Thyroid gland (tissue), 4 donors: Measurements from ENCODE around the gene GLIS1. TPM values are rescaled to one million over a fixed set of nuclear protein-coding genes. Genes with fewer than 3 reads are reported as not detected.

Experiments
- DNase-seq, 2 donors: peaks; one replicate each; pipeline ENCODE4 v3.0.0-alpha.2; 2019
- H3K27ac ChIP-seq, 3 donors: fragments of 200-600 bp; sonication (generic); 1 replicate in 2 of 3; 2 replicates in 1 of 3; pipeline ENCODE4 v1.5.1; 2016 to 2019; ENCODE audit warnings: mild to moderate bottlenecking in 1 of 3, moderate library complexity in 1 of 3
- H3K27me3 ChIP-seq: fragments of 200-600 bp; sonication (generic); one replicate; pipeline ENCODE4 v1.5.1; 2019
- H3K36me3 ChIP-seq, 2 donors: fragments of 200-600 bp; sonication (generic); one replicate each; pipeline ENCODE4 v1.5.1; 2016 to 2019
- H3K4me1 ChIP-seq, 2 donors: fragments of 200-600 bp; sonication (generic); one replicate each; pipeline ENCODE4 v1.5.1; 2017 to 2019
- H3K4me3 ChIP-seq, 3 donors: fragments of 200-600 bp; sonication (generic); replicated peaks in 1 of 3; 1 replicate in 2 of 3; 2 replicates in 1 of 3; pipeline ENCODE4 v1.5.1; 2016; ENCODE audit warnings: mild to moderate bottlenecking in 1 of 3
- H3K9me3 ChIP-seq: fragments of 200-600 bp; sonication (generic); one replicate; pipeline ENCODE4 v1.5.1; 2017
- POLR2A ChIP-seq, 2 donors: fragments of 450-650 bp; IDR thresholded peaks; one replicate each; pipeline ENCODE4 v1.6.1; 2017; ENCODE audit warnings: antibody characterized with exemption in 2 of 2, mild to moderate bottlenecking in 2 of 2, moderate library complexity in 1 of 2
- WGBS, 2 donors: methylation state at CpG; one replicate each; pipeline ENCODE4 v1.1.5; 2017; 5-methylcytosine and 5-hydroxymethylcytosine counted together
- intact Hi-C: fragments of 100-400 bp; cut with DNase I; formaldehyde crosslinking; loops from one replicate; pipeline ENCODE4 v1.15.1; 2023
- total RNA-seq, 4 donors: library from RNA; depleted of rRNA; stranded (reverse); fragments of >200 nt; gene quantifications; one replicate each; pipeline ENCODE4 v1.2.3, GENCODE V29; 2016
- TF ChIP-seq, protein P1 (sequence below), 6 experiments: fragments of 200-600 bp in 3 of 6; fragments of 450-650 bp in 3 of 6; sonication (generic) in 3 of 6; IDR thresholded peaks; one replicate each; pipeline ENCODE4 v1.5.1; 2016 to 2019; ENCODE audit warnings: antibody characterized with exemption in 6 of 6, mild to moderate bottlenecking in 2 of 6, inconsistent platforms in 1 of 6, moderate library complexity in 1 of 6

GLIS1 gene
- total RNA-seq, 4 donors from 2014 or later, result 0.29 TPM; not detected in 3

DNA sequence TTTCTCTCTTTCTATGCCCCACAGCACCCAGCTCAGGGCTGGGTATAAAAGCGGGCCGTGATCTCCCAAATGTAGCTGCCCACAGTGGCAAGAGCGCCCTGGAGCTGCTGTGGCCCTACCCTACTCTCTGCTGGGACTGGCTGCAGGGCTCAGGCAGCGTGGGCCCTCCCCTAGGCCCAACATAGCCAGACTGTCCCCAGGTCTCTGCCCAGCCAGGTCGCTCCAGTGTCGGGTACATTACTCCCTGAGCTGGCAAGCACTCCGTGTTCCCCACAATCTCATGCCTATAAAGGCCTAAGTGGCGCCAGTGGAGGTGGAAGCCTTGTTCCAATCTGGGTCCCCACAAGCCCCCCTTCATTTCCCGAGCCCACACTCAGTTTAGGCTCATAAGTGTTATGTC, 66.2 kb downstream of the GLIS1 start:
- WGBS, 2 donors, result 80 to 84% methylated on average over 7 to 9 of the region's 9 CpGs
- no peak overlapping the region for H3K27ac ChIP-seq
- TF ChIP-seq POLR2A (IDR thresholded peaks at IDR 0.05), result no peak
- TF ChIP-seq, protein P1, sequence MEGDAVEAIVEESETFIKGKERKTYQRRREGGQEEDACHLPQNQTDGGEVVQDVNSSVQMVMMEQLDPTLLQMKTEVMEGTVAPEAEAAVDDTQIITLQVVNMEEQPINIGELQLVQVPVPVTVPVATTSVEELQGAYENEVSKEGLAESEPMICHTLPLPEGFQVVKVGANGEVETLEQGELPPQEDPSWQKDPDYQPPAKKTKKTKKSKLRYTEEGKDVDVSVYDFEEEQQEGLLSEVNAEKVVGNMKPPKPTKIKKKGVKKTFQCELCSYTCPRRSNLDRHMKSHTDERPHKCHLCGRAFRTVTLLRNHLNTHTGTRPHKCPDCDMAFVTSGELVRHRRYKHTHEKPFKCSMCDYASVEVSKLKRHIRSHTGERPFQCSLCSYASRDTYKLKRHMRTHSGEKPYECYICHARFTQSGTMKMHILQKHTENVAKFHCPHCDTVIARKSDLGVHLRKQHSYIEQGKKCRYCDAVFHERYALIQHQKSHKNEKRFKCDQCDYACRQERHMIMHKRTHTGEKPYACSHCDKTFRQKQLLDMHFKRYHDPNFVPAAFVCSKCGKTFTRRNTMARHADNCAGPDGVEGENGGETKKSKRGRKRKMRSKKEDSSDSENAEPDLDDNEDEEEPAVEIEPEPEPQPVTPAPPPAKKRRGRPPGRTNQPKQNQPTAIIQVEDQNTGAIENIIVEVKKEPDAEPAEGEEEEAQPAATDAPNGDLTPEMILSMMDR (IDR thresholded peaks at IDR 0.05), result no peak
- H3K9me3 ChIP-seq, result no peaks in the 10 kb centered on the region
- DNase-seq, result no peak
- intact Hi-C loops, result no loop called here
- no peaks in the 10 kb centered on the region for H3K27me3 ChIP-seq
- H3K36me3 ChIP-seq, result no peaks in the 10 kb centered on the region
- no peaks in the 10 kb centered on the region for H3K4me1 ChIP-seq
- H3K4me3 ChIP-seq, result no peak overlapping the region

DNA sequence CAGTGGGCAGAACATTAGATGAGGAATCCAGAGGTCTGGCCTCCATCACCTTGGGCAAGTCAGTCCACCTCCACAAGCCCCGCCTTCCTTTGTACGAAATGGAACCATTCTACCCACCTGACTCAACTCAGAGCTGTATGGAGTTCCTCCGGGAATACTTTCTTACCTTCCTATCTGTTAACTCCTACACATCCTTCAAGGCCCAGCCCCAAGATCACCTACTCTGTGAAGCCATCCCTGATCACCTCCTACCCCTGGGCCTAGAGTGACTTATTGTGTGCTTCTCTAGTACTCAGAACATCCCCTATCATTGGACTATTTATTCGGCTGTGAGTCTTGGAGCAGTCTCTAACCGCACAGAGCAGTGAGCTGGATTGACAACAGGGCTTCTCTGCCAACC, 66.7 kb downstream of the GLIS1 start:
- WGBS, 2 donors, result 95 to 96% methylated on average over 5 of the region's 5 CpGs
- DNase-seq, result no peak
- Histone ChIP-seq H3K27ac (no peak overlapping the region), H3K9me3 (no peaks in the 10 kb centered on the region), H3K4me3 (no peak overlapping the region), H3K27me3 (no peaks in the 10 kb centered on the region), H3K4me1 (no peaks in the 10 kb centered on the region), H3K36me3 (no peaks in the 10 kb centered on the region)
- intact Hi-C loops, result no loop called here
- TF ChIP-seq, protein P1 (IDR thresholded peaks at IDR 0.05), result no peak
- TF ChIP-seq POLR2A (IDR thresholded peaks at IDR 0.05), result no peak

DNA sequence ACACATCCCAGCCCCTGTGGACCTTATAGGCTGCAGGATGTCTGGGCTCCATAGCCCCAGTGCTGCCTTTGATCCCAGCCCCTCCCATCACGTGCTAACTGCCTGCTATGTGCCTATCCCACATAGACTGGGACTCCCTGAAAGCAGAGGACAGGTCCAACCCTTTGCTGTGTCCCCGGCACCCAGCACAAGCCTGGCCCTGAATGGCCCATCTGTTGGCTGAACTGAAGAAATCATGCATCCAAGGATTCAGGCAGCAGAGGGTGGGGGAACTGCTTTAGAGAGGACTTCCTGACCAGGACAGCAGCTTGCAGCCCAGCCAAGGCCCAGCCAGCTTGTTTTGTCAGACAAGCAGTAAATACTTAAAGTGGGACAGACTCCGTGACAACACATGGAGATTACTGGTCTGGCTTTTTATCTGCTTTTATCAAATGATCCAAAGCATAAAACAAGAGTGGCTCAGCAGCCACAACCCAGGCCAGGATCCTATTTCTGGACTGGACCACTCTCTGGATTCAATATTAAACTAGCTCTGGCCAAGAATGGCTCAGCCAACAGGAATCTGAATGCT, 69.3 kb downstream of the GLIS1 start:
- TF ChIP-seq, protein P1 (IDR thresholded peaks at IDR 0.05), result no peak
- no peak for TF ChIP-seq POLR2A (IDR thresholded peaks at IDR 0.05)
- Histone ChIP-seq H3K27ac (no peak overlapping the region), H3K36me3 (no peaks in the 10 kb centered on the region), H3K4me3 (no peak overlapping the region), H3K9me3 (no peaks in the 10 kb centered on the region), H3K27me3 (no peaks in the 10 kb centered on the region), H3K4me1 (no peaks in the 10 kb centered on the region)
- intact Hi-C loops, result no loop called here
- 68 to 78% methylated on average over 3 of the region's 3 CpGs for WGBS, 2 donors
- no peak for DNase-seq

DNA sequence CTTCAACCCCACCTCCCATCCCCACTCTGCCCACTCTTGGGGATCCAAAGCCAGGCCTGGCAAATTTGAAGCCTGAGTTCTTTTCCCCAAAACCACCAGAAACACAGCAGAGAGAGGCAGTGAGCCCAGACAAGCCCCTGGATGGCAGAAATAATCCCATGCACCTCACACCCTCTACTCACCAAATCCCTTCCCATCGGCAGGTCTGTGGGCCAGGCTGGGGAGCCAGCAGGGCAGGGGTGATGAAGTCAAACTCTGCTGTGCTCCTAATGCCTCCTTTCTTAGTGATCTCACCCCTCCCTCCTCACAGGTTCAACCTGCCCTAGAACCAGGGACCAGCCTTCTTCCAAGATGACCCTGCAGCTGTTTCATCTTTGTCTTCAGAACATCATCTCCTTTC, 72.4 kb downstream of the GLIS1 start:
- Histone ChIP-seq H3K4me1 (no peaks in the 10 kb centered on the region), H3K27ac (no peak overlapping the region), H3K36me3 (no peaks in the 10 kb centered on the region), H3K4me3 (no peak overlapping the region), H3K27me3 (no peaks in the 10 kb centered on the region), H3K9me3 (no peaks in the 10 kb centered on the region)
- intact Hi-C loops, result no loop called here
- no peak for DNase-seq
- WGBS, 2 donors, result 100% methylated on average over 1 of the region's 1 CpG
- TF ChIP-seq, protein P1 (IDR thresholded peaks at IDR 0.05), result no peak

DNA sequence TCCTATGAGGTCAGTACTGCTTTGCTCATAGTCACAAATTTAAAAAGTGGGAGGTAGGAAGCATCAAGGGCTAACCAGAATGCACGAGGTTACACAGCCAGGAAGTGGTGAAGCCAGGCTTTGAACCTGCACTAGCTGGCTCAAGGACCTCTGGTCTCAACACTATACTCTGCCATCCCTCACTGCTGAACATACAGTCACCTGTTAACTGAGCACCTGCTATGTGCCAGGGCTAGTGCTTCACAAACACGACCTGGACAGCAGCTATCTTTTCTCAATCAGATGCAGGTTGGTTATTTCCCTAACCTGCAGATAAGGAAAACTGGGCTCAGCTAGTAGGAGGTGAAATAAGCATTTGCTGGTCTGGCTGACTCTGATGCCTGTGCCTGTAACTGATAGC, 73.0 kb downstream of the GLIS1 start:
- TF ChIP-seq POLR2A (IDR thresholded peaks at IDR 0.05), result no peak
- TF ChIP-seq, protein P1 (IDR thresholded peaks at IDR 0.05), result no peak
- no peak for DNase-seq
- Histone ChIP-seq H3K27me3 (no peaks in the 10 kb centered on the region), H3K4me3 (no peak overlapping the region), H3K4me1 (no peaks in the 10 kb centered on the region), H3K36me3 (no peaks in the 10 kb centered on the region), H3K9me3 (no peaks in the 10 kb centered on the region), H3K27ac (no peak overlapping the region)
- intact Hi-C loops, result no loop called here
- WGBS, 2 donors, result 34 to 45% methylated on average over 2 of the region's 2 CpGs
